H1 (cell line): ENCODE data around the gene OBSCN.

ENCODE experiments used
- CTCF ChIP-seq, 3 experiments: IDR thresholded peaks; 1 replicate in 2 of 3; 2 replicates in 1 of 3; pipeline versions ENCODE4 v1.5.1 to v1.6.1; 2011; ENCODE audit warnings: low read length in 3 of 3, mild to moderate bottlenecking in 3 of 3, inconsistent platforms in 2 of 3, low read depth in 1 of 3, moderate library complexity in 1 of 3; ENCODE audit not compliant: insufficient read depth in 1 of 3; ENCODE audit errors: control extremely low read depth in 1 of 3
- YY1 ChIP-seq: IDR thresholded peaks from 2 replicates; pipeline ENCODE4 v1.6.1; 2011; ENCODE audit warnings: low read depth, mild to moderate bottlenecking, low read length

- TF ChIP-seq CTCF (IDR thresholded peaks at IDR 0.05; ENCODE audit: control extremely low read depth in 1 of 3, insufficient read depth in 1 of 3, low read depth in 1 of 3, low read length in 3 of 3) (no peak), YY1 (no peak)
Observed at GRCh38 chr1:228171221-228171891, 36.5 kb upstream of the OBSCN start.
